Nucleus accumbens (tissue), 56 donors: Measurements from ENCODE around the gene SMCO2.

Experiments used
- DNase-seq, 56 donors: peaks; one replicate each; lab custom pipeline; 2025; lab: John Stamatoyannopoulos, UW

The SMCO2 gene

GRCh38 chr12:27497446-27497845 lies 50.9 kb downstream of the SMCO2 start:
- DNase-seq = no peak

DNA sequence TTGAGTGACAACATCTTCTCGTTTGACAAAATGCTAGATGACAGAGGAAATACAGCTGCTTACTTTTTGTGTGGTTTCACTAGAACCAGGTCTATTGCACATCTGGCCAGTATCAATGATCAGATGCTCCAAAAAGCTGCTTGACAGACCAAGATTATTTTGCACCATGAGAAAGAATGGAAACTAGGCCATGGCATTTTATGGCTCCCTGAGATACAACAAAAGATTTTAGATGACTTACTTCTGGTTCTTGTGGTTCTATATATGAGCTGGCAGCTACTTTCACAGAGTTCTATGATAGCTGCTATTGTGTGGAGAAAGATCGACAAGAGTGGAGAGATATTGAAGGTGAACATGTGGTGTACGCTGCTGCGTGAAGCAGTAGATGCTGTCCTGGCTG lies 51.6 kb downstream of the SMCO2 start:
- DNase-seq = no peak

GRCh38 chr12:27498761-27499160 lies 52.2 kb downstream of the SMCO2 start:
- DNase-seq = no peak

- DNase-seq = no peak
Measured at GRCh38 chr12:27499377-27499776, 52.8 kb downstream of the SMCO2 start.

DNA sequence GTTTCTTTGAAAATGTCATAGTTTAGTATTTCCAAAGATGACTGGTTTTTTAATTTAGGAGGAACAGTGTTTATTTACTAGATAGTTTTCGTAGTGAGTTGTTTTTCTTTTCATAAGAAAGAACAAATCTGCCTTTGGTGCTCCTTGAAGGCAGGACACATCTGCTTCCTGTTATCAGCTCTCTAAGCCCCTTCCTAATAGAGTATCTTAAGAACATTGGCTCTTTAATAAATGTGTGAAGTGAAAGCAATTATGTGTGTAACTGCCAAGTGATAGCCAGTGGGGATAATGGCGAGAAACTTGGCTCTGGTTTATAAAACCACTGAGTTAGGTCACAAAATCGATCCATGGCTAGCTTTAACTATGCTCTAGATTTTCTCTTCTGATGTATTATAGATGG lies 54.0 kb downstream of the SMCO2 start:
- no peak for DNase-seq

DNA sequence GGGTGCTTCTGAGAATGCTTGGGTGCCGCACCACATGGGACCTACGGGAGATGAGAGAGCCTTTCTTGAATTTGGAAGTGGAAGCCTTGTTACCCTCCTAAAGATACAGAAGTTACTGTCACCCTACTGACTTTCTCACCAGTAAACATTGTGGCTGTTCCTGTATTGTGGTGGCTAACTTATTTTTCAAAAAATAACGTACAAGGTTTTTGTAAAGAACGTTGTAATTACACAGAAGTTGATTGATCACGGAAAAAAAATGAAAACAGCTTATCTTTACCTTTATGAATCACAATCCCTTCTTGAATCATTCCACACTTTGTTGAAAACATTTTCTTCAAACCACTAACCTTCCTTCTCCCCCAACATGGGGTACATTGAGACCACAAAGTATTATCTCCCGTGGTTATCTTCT lies 55.5 kb downstream of the SMCO2 start:
- no peak for DNase-seq

DNA sequence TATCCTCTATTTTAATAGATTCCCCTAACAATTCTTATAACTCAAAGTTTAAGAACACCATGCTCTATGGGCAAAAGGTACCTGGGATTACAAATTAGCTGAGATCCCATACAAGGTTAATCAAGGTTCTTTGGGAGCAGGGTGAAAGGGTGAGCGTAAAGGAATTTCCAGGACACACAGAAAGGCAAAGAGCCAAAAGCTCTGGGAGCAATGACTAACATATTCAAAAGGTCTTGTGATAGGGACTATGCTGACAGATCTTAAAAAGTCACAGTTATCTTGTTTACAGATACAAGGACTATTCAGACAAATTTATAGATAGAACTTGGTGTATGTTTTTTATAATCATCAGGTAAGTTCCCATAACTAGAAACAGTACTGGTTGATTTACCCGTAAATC lies 58.0 kb downstream of the SMCO2 start:
- DNase-seq = no peak

- DNase-seq = no peak
Measured at GRCh38 chr12:27505109-27505508, 58.6 kb downstream of the SMCO2 start.

GRCh38 chr12:27505761-27506160 lies 59.2 kb downstream of the SMCO2 start:
- DNase-seq = no peak

GRCh38 chr12:27506645-27507189 lies 60.2 kb downstream of the SMCO2 start:
- no peak for DNase-seq

DNA sequence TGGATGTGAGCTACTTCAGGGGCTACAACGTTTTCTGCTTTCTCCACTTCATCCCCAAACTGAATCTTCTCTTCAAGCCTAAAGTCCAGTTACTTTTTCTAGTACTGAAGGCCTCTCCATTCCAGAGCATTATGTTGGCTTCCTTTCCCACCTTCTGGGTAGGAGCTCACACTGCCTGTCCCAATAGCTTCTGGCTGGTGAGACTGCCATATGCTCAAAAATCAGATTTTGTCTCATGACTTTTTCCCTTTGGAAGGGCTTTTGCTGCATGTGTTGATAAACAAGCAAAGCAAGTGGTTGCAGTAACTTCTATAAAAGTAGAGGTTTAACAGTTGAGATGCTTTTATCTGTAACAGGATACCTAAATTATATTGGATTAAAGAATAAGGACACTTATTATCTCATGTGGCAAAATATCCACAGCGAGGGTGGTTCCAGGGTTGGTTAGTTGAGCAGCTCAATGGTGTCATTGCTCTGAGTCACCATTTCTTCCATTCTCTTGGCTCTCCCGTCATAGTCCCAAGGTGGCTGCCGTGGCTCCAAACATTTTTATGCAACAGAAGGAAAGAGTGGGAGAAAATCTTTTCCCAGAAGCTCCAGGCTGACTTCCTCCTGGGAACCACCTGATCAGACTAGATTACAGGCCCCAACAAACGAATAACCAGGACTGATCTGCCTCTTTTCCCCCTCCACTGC lies 62.3 kb downstream of the SMCO2 start:
- DNase-seq = no peak

GRCh38 chr12:27511031-27511722 lies 64.6 kb downstream of the SMCO2 start:
- DNase-seq = no peak

DNA sequence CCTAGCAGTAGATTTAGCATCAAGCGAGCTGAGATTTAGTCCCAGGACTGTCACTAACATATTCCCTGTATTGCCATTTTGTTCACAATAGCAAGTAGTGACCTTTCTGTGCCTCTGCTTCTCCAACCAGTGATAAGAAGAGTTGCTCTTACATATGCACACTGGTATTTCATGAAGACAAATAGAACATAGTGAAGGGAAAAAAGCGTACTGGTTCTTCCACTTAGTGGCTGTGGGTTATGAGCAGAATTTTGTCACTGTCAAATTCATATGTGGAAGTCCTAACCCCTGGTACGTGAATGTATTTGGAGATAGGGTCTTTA lies 65.1 kb downstream of the SMCO2 start:
- no peak for DNase-seq

GRCh38 chr12:27513155-27513824 lies 66.8 kb downstream of the SMCO2 start:
- DNase-seq = no peak

DNA sequence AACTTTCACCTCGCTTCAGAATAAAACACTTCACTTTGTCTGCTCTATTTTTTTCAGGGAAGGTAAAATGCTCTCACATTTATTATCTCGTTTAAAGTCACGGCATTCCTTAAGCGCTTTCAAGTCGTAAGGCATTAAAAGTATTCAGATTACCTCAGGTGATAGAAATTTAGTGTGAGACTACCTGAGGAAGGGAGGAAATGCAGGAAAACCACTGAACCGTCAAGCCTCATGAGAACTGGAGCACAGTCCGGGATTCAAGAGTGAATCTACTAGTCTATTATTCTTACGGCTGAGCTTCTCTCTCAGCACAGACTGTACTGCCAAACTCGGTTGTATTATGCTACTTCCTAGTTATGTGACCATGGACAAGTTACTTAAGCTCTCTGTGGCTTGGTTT lies 69.1 kb downstream of the SMCO2 start:
- no peak for DNase-seq

- DNase-seq = no peak
Measured at GRCh38 chr12:27516625-27517024, 70.1 kb downstream of the SMCO2 start.

DNA sequence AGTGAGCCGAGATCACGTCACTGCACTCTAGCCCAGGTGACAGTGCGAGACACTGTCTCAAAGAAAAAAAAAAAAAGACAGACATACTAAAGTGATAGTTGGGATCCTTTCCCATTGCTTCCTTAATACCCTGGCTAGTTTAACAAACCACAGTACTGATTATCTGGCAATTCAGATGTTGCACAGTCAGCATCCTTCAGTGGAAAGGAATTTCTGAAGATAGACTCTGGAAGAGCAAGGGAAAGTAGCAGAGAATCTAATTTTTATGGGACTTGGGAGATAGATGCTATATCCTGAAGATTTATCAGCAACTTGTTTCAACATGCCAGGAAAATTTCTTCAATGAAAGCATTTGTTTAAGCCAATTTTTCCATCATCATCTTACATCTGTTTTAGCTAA lies 71.0 kb downstream of the SMCO2 start:
- DNase-seq = no peak

DNA sequence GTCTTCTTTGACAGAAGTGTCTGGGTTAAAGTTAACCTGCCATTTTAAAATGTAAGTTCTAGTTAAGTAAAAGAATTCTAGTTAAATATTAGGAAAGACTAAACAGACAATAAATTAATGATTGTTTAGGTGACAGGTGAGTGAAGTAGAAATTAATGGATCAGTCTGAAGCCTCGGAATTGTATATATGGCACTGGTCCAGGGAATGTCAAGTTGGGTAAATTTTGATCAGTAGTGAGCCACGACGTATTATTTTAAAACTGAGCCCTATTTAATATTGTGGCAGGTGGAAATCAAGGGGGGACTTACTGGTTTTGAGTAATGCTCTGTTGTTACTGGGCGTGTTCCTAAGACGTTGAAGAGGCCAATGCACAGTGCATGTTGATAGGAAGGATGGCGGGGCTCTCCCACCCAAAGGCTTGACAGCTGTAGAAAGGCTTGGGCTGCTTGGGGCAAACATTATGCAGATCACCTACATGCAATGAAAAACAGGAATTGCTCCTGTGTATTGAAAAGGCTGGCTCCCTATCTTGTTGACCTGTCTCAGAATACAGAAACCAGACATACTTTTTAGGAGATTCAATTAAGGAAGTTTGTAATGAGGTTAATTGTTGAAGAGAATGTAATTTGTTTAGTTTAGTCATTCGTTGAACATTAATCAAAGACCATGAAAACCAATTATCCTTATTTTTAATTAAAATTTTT lies 71.6 kb downstream of the SMCO2 start:
- no peak for DNase-seq

DNA sequence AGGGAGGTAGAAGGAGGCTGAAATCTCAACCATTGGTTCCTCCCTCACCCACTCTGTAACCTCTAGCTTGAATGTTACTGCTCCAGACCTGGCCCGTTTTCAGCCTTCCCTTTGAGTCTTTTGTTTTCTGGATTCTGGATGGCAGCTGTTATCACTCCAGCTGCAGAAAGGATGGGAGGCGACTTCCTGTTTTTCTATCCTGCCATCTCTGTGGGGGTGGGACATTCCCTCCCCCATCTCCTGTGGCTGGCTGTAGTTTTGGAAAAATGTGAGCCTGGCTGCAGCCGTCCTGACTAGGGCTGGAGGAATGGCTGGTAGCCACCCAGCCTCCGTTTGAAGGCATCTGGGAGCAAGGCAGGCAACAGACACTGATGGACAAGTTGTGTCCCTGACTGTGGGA lies 74.5 kb downstream of the SMCO2 start:
- peak in 7 of 56 donors; percentile 4 to 22 (median 12) for DNase-seq

GRCh38 chr12:27521981-27522380 lies 75.4 kb downstream of the SMCO2 start:
- DNase-seq = no peak

- no peak for DNase-seq
Measured at GRCh38 chr12:27523305-27523641, 76.7 kb downstream of the SMCO2 start.
